Frontal cortex (tissue), 4 donors: ENCODE data around the gene SETBP1. TPM values are rescaled to one million over a fixed set of nuclear protein-coding genes. Genes with fewer than 3 reads are reported as not detected.

Source experiments
- DNase-seq, 2 donors: peaks; one replicate each; pipeline ENCODE4 v3.0.0; 2012; ENCODE audit warnings: low spot score in 2 of 2
- FAIRE-seq: peaks from 2 replicates; lab custom pipeline; 2012; peaks lifted over from hg19 to GRCh38; lab: Jason Lieb, UNC
- total RNA-seq: library from RNA; depleted of rRNA; stranded (reverse); fragments of >200 nt; gene quantifications from one replicate; pipeline ENCODE4 v1.2.3, GENCODE V29; 2014
- donor health status: control.
- donor health status: control.
- donor health status: control.

SETBP1 gene
- total RNA-seq, 1 donor from 2014 or later, result 34.2 TPM

- FAIRE-seq (no peak), DNase-seq (no peak)
Observed at GRCh38 chr18:45061359-45061758, 380.7 kb downstream of the SETBP1 start.

- DNase-seq, result no peak
- FAIRE-seq, result no peak
Observed at GRCh38 chr18:45063246-45064038, 382.8 kb downstream of the SETBP1 start.

- no peak for DNase-seq
- no peak for FAIRE-seq
Observed at GRCh38 chr18:45066210-45066609, 385.5 kb downstream of the SETBP1 start.

DNA sequence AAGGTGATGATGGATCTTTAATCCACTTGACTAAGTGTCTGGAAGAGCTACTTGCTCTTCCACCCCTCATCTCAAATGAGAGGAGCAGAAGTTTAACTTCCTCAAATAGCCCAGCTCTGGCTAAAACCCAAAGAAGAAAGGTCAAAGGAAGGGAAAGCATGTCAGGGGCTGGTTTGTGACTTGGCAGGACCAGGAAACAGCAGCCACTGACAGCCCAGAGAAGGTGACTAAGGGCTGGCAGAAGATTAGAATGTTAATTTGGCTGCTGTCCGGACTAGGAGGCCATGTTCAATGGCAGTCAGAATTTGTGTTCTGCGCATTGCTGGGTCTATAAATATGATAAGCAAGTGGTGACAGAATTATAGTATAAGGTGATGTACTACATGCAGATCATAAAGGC is 386.2 kb downstream of the SETBP1 start:
- no peak for FAIRE-seq
- no peak for DNase-seq

- no peak for FAIRE-seq
Observed at GRCh38 chr18:45068400-45069094, 387.9 kb downstream of the SETBP1 start.

GRCh38 chr18:45069546-45069945 is 388.9 kb downstream of the SETBP1 start:
- FAIRE-seq (no peak), DNase-seq (no peak)

More at GRCh38 chr18:45068400-45069094, 387.9 kb downstream of the SETBP1 start:
- no peak for DNase-seq

GRCh38 chr18:45071956-45072355 is 391.3 kb downstream of the SETBP1 start:
- DNase-seq, result no peak
- no peak for FAIRE-seq

GRCh38 chr18:45073556-45073955 is 392.9 kb downstream of the SETBP1 start:
- FAIRE-seq (no peak), DNase-seq (no peak)

- DNase-seq (no peak), FAIRE-seq (no peak)
Observed at GRCh38 chr18:45081566-45082181, 401.0 kb downstream of the SETBP1 start.

DNA sequence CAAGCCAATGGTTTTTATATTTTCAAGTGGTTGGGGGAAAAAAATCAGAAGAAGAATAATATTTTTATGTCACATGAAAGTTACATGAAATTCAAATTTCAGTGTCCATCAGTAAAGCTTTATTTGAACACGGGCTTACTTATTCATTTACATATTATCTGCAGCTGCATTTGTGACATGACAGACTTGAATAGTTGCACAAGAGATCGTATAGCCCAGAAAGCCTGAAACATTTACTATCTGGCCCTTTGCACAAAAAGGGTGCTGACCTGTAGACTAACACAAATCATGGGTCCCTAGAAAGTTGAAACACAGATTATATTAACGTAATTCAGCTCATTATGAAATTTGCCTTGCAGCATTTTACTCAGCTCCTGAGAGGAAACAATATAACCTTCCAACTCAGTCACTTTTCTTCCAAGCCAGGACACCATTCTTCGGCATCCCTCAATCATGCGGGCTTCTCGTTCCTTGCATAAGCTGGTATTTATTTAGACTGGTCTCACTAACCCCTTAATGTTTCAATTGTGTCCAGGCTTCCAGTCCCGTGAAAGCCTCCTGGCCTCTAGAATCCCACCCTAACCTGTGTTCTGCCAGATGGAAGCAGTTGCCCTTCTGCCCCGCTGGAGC is 402.7 kb downstream of the SETBP1 start:
- FAIRE-seq, result no peak
- no peak for DNase-seq

GRCh38 chr18:45084206-45084605 is 403.5 kb downstream of the SETBP1 start:
- DNase-seq, result no peak
- FAIRE-seq, result no peak

- DNase-seq, result no peak
- no peak for FAIRE-seq
Observed at GRCh38 chr18:45085916-45086624, 405.4 kb downstream of the SETBP1 start.

- FAIRE-seq (no peak), DNase-seq (no peak)
Observed at GRCh38 chr18:45086777-45087176, 406.1 kb downstream of the SETBP1 start.

- no peak for FAIRE-seq
- no peak for DNase-seq
Observed at GRCh38 chr18:45090526-45091140, 409.9 kb downstream of the SETBP1 start.

DNA sequence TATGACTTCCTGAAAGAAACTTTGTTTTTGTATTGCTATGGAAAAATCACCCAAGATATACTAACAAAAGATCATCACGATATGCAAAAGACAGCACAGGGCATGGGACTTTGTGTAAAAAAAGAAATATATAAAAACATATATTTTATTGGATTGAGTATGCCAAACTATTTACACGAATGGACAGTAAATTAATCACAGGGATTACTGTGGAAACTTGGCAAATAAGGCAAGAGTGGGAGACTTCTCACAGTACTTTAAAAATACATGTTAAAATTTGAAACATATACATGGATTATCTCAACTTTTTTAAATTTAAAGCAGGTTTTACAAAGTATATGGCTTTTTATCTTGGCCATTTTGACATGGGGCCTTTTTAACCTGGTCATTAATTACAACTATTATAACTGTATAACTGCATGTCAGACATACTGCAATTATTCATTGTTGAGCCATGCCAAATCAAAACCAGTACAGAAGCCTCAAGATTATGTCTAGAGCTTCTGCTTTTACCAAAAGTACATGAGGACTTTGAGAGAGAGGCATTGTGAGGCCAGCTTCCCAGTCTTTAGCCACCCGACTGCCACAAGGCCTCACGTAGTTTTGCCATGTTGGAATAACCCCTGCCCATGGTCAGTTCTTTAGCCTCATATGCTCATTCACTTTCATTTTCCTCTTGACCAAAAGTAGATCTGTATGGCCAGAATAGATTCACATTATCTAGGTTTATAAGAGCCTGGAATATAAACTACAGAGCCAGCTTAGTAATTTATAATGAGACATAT is 419.8 kb downstream of the SETBP1 start:
- FAIRE-seq, result no peak
- no peak for DNase-seq

DNA sequence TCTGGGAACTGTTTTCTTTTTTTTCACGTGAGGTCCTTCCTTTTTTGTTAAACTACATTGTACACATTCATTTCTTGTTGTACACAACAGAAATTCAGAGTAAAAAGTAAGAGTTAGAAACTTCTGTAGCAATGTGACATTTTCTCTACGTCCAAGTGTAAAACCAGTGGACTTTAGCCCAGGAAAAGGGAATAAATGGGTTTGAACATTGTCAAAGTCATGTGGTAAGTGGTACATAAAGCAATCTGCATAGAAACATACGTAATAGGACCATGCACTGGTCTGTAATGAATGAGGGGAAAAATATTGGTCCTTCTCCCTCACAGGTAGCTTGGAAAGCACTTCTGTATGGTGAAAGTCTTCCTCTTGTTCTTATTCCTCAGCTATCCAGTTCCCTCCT is 421.4 kb downstream of the SETBP1 start:
- FAIRE-seq, result no peak
- no peak for DNase-seq

DNA sequence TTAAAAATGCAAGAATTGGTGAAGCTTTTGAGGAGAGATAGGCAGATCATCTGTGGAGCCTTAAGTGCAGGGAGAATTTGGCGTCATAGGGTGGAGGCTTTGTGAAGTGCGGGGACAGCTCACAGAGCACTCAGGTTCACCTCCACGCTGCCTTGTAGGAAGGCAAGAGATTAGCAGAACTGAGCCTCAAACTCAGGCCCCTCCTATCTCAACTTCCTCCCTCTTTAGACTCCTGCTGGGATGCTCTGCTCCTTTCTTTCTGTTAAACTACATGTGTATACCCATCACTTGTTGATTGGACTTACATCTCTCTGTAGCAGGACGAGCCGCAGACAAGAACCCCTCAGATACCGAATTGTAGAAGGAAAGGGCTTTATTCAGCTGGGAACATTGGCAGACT is 422.2 kb downstream of the SETBP1 start:
- DNase-seq (no peak), FAIRE-seq (no peak)

GRCh38 chr18:45103319-45104048 is 422.8 kb downstream of the SETBP1 start:
- no peak for FAIRE-seq
- DNase-seq, result no peak
